Psoas muscle (tissue), 8 donors: ENCODE data around the gene BDH1. TPM values are rescaled to one million over a fixed set of nuclear protein-coding genes. Genes with fewer than 3 reads are reported as not detected.
"Not testable (repeated sequence)": the region's sequence is repeated elsewhere in the genome, so short reads cannot be mapped to it uniquely, and the experiment has no call there.

Experiments
- ATAC-seq, 4 donors: fragments of 200-7000 bp; cut with Tn5 transposase; one replicate each; pipeline ENCODE4 v1.9.1; 2020; ENCODE audit warnings: moderate library complexity in 3 of 4, mild to moderate bottlenecking in 2 of 4
- DNase-seq, 2 donors: peaks; one replicate each; pipeline ENCODE4 v3.0.0-alpha.2; 2020
- H3K27ac ChIP-seq: fragments of 200-600 bp; one replicate; pipeline ENCODE4 v1.8.0; 2022
- H3K27me3 ChIP-seq, 3 donors: fragments of 200-600 bp in 1 of 3; one replicate each; pipeline versions ENCODE4 v1.6.1 to v1.8.0; 2013 to 2022; ENCODE audit warnings: low read length in 2 of 3, mild to moderate bottlenecking in 2 of 3, moderate library complexity in 1 of 3; ENCODE audit not compliant: insufficient read depth in 3 of 3
- H3K36me3 ChIP-seq, 2 donors: fragments of 200-600 bp in 1 of 2; one replicate each; pipeline versions ENCODE4 v1.6.1 to v1.8.0; 2013 to 2022; ENCODE audit warnings: low read depth in 1 of 2, mild to moderate bottlenecking in 1 of 2, moderate library complexity in 1 of 2; ENCODE audit not compliant: insufficient read depth in 1 of 2
- H3K4me1 ChIP-seq: fragments of 200-600 bp; one replicate; pipeline ENCODE4 v1.8.0; 2022
- H3K4me3 ChIP-seq: fragments of 200-600 bp; one replicate; pipeline ENCODE4 v1.8.0; 2022; ENCODE audit warnings: mild to moderate bottlenecking
- H3K9me3 ChIP-seq: fragments of 200-600 bp; one replicate; pipeline ENCODE4 v1.8.0; 2022
- CTCF ChIP-seq: fragments of 200-600 bp; IDR thresholded peaks from one replicate; pipeline ENCODE4 v1.8.0; 2022; ENCODE audit warnings: antibody characterized with exemption
- WGBS, 3 donors: extraction: QIAGEN DNeasy Blood & Tissue Kit; methylation state at CpG; one replicate each; pipeline versions ENCODE4 v1.1.6 to v1.1.7; 2013; 5-methylcytosine and 5-hydroxymethylcytosine counted together
- intact Hi-C, 2 donors: fragments of 100-400 bp; cut with DNase I; formaldehyde crosslinking; loops; one replicate each; pipeline versions ENCODE4 v1.11.0 to v1.14.2; 2022
- long read RNA-seq, 2 donors: library from polyadenylated mRNA; unstranded; transcript quantifications; one replicate each; pipeline ENCODE4 v2.0.0, GENCODE V29; 2021
- polyA plus RNA-seq, 3 donors: library from polyadenylated mRNA; stranded (reverse); fragments of 200-250 nt; gene quantifications; one replicate each; pipeline ENCODE4 v1.2.3, GENCODE V29; 2013
- total RNA-seq, 4 donors: library from RNA; stranded (reverse); fragmentation: NEBNext Ultra II Directional in 2 of 4; extraction: Animal tissue kit (Norgen Biotek cat#: 25700) in 2 of 4; gene quantifications; one replicate each; pipeline versions ENCODE4 v1.2.1 to v1.2.4, GENCODE V29; 2021 to 2023
- donor health status: healthy with polysubstance abuse.
- donor health status: DM: no; HTN: no; CAD: no; lungs with moderate emphysema.
- donor health status: Bipolar disorder and iron deficiency.
- donor health status: healthy.
- donor health status: DM: yes; HTN: yes; CAD: no.
- donor health status: DM: no; HTN: no; CAD: no.
- donor health status: DM: no; HTN: no; CAD: no.
- donor health status: DM: yes; HTN: yes; CAD: no.

The BDH1 gene
- total RNA-seq (10 to 100 TPM in 3 of 4 donors, 1 to 10 TPM in 1; 5.4 to 47.6 (median 16.6) TPM), polyA plus RNA-seq (10 to 100 TPM in 2 of 3 donors, 1 to 10 TPM in 1; 5.6 to 23.8 (median 10.5) TPM)
- long read RNA-seq, donor 1, transcript BDH1-202 (7 exons, 3,455 nt), result major isoform, 6 of 10 reads
- long read RNA-seq, donor 1, partial matches to known transcripts, result 0 of 10 reads
- long read RNA-seq, donor 1, other reads (novel, unspliced or antisense), result 4 of 10 reads
- long read RNA-seq, donor 2, transcript BDH1-202 (7 exons, 3,455 nt), result major isoform, 6 of 10 reads
- long read RNA-seq, donor 2, partial matches to known transcripts, result 1 of 10 reads
- long read RNA-seq, donor 2, other reads (novel, unspliced or antisense), result 2 of 10 reads

GRCh38 chr3:197555281-197556261 is at the start of gene BDH1:
Gene BDH1, minus strand, starts transcription at chr3:197555968. Its CDS starts 9,525 bp downstream, at chr3:197546443.
- H3K27me3 ChIP-seq, result peaks cover 0 to 13% (median 0%) of the 10 kb centered on the region in 3 donors
- H3K4me1 ChIP-seq, result peaks cover 12% of the 10 kb centered on the region
- no peaks in the 10 kb centered on the region for H3K36me3 ChIP-seq
- ATAC-seq, result peak; percentile 6 to 51 (median 30)
- intact Hi-C loops, result no loop called here
- peak within 1 kb of the TSS; percentile 86 for H3K4me3 ChIP-seq
- TF ChIP-seq CTCF, result no peak
- 1% methylated on average over 80 to 96 of the region's 96 CpGs for WGBS, 3 donors
- no peaks in the 10 kb centered on the region for H3K9me3 ChIP-seq
- DNase-seq, result peak; percentile 34 to 65
- peak within 1 kb of the TSS; percentile 83 for H3K27ac ChIP-seq

GRCh38 chr3:197603317-197603933 is 47.7 kb upstream of the BDH1 start:
- intact Hi-C loops, result no loop called here
- peaks cover 7 to 60% of the 10 kb centered on the region in 2 donors for H3K36me3 ChIP-seq
- 89 to 94% (median 92%) methylated on average over 13 to 15 of the region's 15 CpGs for WGBS, 3 donors
- DNase-seq (no peak), ATAC-seq (no peak)
- no peak overlapping the region for H3K27ac ChIP-seq
- TF ChIP-seq CTCF, result no peak
- no peaks in the 10 kb centered on the region for H3K9me3 ChIP-seq
- H3K27me3 ChIP-seq, result no peaks in the 10 kb centered on the region
- no peaks in the 10 kb centered on the region for H3K4me1 ChIP-seq
- H3K4me3 ChIP-seq, result no peak overlapping the region

- H3K27me3 ChIP-seq, H3K4me3 ChIP-seq, H3K4me1 ChIP-seq, H3K9me3 ChIP-seq, H3K27ac ChIP-seq, DNase-seq, ATAC-seq, intact Hi-C loops: not testable (repeated sequence)
- WGBS, 3 donors, result 95 to 97% (median 97%) methylated on average over 27 to 30 of the region's 31 CpGs
- peaks cover 3 to 49% of the 10 kb centered on the region in 2 donors for H3K36me3 ChIP-seq
These were observed 46.6 kb upstream of the BDH1 start for GRCh38 chr3:197602351-197602750.

GRCh38 chr3:197601566-197601840 is 45.7 kb upstream of the BDH1 start:
- H3K4me3 ChIP-seq, ATAC-seq, H3K9me3 ChIP-seq, H3K27ac ChIP-seq, H3K27me3 ChIP-seq, H3K4me1 ChIP-seq, intact Hi-C loops, DNase-seq: not testable (repeated sequence)
- peaks cover 3 to 41% of the 10 kb centered on the region in 2 donors for H3K36me3 ChIP-seq
- 63 to 77% (median 69%) methylated on average over 2 of the region's 2 CpGs for WGBS, 3 donors

- H3K9me3 ChIP-seq, result no peaks in the 10 kb centered on the region
- WGBS, 3 donors, result 85 to 89% (median 86%) methylated on average over 22 of the region's 22 CpGs
- H3K27ac ChIP-seq, result no peak overlapping the region
- no peak for TF ChIP-seq CTCF
- H3K27me3 ChIP-seq, result no peaks in the 10 kb centered on the region
- intact Hi-C loops, result no loop called here
- peaks cover 3 to 35% of the 10 kb centered on the region in 2 donors for H3K36me3 ChIP-seq
- H3K4me1 ChIP-seq, result no peaks in the 10 kb centered on the region
- H3K4me3 ChIP-seq, result no peak overlapping the region
- ATAC-seq (no peak), DNase-seq (no peak)
These were observed 45.2 kb upstream of the BDH1 start for GRCh38 chr3:197600796-197601565.
